ENCODE results near the gene CAMP. TPM values are rescaled to one million over a fixed set of nuclear protein-coding genes. Genes with fewer than 3 reads are reported as not detected.

Gene CAMP
- total and polyA plus RNA-seq, 2 of the 13 experiments (the other 11 are each of a cell fraction or from before 2014, with no cell fraction given), result not detected

GRCh38 chr3:48178072-48178471 lies 45.2 kb upstream of the CAMP start:
- Histone ChIP-seq H3K4me3 (replicated peaks in 1 of 3; ENCODE audit: insufficient read depth in 1 of 3, low read depth in 2 of 3, low read length in 3 of 3) (no peak overlapping the region), H4K20me1 (ENCODE audit: insufficient read depth, low read length) (no peaks in the 10 kb centered on the region), H3K4me2 (ENCODE audit: low read depth, low read length) (no peak overlapping the region), H3K27ac (ENCODE audit: extremely low read length, insufficient read depth, low read length) (no peak overlapping the region), H3K36me3 (replicated peaks in 1 of 2; ENCODE audit: control insufficient read depth in 1 of 2, insufficient read depth in 2 of 2, low read length in 2 of 2) (peaks cover 15 to 87% of the 10 kb centered on the region in 2 experiments), H2AFZ (ENCODE audit: low read length) (no peak overlapping the region), H3K9me3 (ENCODE audit: low read length) (no peaks in the 10 kb centered on the region), H3K79me2 (ENCODE audit: insufficient read depth, low read length) (peaks cover 20% of the 10 kb centered on the region), H3K4me1 (ENCODE audit: insufficient read depth, low read length) (peaks cover 16% of the 10 kb centered on the region), H3K9ac (ENCODE audit: insufficient read depth, low read depth, low read length) (no peak overlapping the region), H3K27me3 (ENCODE audit: control insufficient read depth in 1 of 2, insufficient read depth in 2 of 2, low read length in 2 of 2) (no peaks in the 10 kb centered on the region)
- DNase-seq (ENCODE audit: low spot score), result no peak
- in situ Hi-C loops (cut with HindIII; ENCODE audit: extremely low pct_ligation_motif_present, low pct_unique_long_range_greater_than_20kb), result no loop called here
- CTCF ChIA-PET (ENCODE audit: low intra/inter-chr PET ratio, low total read pairs), result no interaction called here
- POLR2A ChIA-PET, result no interaction called here
- FAIRE-seq, result no peak
- no peak for ATAC-seq
- WGBS (ENCODE audit: low lambda C conversion rate), result 100% methylated on average over 2 of the region's 2 CpGs
- intact Hi-C loops (cut with micrococcal nuclease; ENCODE audit: unreplicated experiment), result no loop called here
- BruUV-seq (replicated peaks), result no TSS peak
- no peak for TF ChIP-seq THYN1 (CRISPR knock-in tag; IDR thresholded peaks at IDR 0.05; ENCODE audit: borderline replicate concordance, low read depth)
- TF ChIP-seq MIER3 (CRISPR knock-in tag; IDR thresholded peaks at IDR 0.05; ENCODE audit: borderline replicate concordance), result no peak
- no peak for TF ChIP-seq ZNF691 (CRISPR knock-in tag; IDR thresholded peaks at IDR 0.05; ENCODE audit: borderline replicate concordance, low read depth)
- TF ChIP-seq UBTF (CRISPR knock-in tag; IDR thresholded peaks at IDR 0.05), result no peak
- no peak for TF ChIP-seq FOXP1 (IDR thresholded peaks at IDR 0.05)
- TF ChIP-seq FOXP1 (CRISPR knock-in tag; IDR thresholded peaks at IDR 0.05), result no peak
- TF ChIP-seq ZNF572 (CRISPR knock-in tag; IDR thresholded peaks at IDR 0.05), result no peak
- TF ChIP-seq PBX2 (CRISPR knock-in tag; IDR thresholded peaks at IDR 0.05), result no peak
- no peak for TF ChIP-seq HOXA7 (CRISPR knock-in tag; IDR thresholded peaks at IDR 0.05)
- TF ChIP-seq MEIS1 (CRISPR knock-in tag; IDR thresholded peaks at IDR 0.05; ENCODE audit: borderline replicate concordance), result no peak
- TF ChIP-seq, protein P1, sequence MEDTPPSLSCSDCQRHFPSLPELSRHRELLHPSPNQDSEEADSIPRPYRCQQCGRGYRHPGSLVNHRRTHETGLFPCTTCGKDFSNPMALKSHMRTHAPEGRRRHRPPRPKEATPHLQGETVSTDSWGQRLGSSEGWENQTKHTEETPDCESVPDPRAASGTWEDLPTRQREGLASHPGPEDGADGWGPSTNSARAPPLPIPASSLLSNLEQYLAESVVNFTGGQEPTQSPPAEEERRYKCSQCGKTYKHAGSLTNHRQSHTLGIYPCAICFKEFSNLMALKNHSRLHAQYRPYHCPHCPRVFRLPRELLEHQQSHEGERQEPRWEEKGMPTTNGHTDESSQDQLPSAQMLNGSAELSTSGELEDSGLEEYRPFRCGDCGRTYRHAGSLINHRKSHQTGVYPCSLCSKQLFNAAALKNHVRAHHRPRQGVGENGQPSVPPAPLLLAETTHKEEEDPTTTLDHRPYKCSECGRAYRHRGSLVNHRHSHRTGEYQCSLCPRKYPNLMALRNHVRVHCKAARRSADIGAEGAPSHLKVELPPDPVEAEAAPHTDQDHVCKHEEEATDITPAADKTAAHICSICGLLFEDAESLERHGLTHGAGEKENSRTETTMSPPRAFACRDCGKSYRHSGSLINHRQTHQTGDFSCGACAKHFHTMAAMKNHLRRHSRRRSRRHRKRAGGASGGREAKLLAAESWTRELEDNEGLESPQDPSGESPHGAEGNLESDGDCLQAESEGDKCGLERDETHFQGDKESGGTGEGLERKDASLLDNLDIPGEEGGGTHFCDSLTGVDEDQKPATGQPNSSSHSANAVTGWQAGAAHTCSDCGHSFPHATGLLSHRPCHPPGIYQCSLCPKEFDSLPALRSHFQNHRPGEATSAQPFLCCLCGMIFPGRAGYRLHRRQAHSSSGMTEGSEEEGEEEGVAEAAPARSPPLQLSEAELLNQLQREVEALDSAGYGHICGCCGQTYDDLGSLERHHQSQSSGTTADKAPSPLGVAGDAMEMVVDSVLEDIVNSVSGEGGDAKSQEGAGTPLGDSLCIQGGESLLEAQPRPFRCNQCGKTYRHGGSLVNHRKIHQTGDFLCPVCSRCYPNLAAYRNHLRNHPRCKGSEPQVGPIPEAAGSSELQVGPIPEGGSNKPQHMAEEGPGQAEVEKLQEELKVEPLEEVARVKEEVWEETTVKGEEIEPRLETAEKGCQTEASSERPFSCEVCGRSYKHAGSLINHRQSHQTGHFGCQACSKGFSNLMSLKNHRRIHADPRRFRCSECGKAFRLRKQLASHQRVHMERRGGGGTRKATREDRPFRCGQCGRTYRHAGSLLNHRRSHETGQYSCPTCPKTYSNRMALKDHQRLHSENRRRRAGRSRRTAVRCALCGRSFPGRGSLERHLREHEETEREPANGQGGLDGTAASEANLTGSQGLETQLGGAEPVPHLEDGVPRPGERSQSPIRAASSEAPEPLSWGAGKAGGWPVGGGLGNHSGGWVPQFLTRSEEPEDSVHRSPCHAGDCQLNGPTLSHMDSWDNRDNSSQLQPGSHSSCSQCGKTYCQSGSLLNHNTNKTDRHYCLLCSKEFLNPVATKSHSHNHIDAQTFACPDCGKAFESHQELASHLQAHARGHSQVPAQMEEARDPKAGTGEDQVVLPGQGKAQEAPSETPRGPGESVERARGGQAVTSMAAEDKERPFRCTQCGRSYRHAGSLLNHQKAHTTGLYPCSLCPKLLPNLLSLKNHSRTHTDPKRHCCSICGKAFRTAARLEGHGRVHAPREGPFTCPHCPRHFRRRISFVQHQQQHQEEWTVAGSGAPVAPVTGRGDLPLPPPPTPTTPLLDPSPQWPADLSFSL (CRISPR knock-in tag; IDR thresholded peaks at IDR 0.05), result no peak
- TF ChIP-seq SRY (CRISPR knock-in tag; IDR thresholded peaks at IDR 0.05), result no peak
- TF ChIP-seq ZFX (CRISPR knock-in tag; IDR thresholded peaks at IDR 0.05; ENCODE audit: low read depth), result no peak
- TF ChIP-seq, protein P2, sequence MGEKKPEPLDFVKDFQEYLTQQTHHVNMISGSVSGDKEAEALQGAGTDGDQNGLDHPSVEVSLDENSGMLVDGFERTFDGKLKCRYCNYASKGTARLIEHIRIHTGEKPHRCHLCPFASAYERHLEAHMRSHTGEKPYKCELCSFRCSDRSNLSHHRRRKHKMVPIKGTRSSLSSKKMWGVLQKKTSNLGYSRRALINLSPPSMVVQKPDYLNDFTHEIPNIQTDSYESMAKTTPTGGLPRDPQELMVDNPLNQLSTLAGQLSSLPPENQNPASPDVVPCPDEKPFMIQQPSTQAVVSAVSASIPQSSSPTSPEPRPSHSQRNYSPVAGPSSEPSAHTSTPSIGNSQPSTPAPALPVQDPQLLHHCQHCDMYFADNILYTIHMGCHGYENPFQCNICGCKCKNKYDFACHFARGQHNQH (CRISPR knock-in tag; IDR thresholded peaks at IDR 0.05), result no peak

Data from HepG2 (cell line).